HEK293 (cell line): Measurements from ENCODE around the gene INHBA.

Source experiments
- HOXC10 ChIP-seq: sonication (generic); formaldehyde crosslinking; IDR thresholded peaks from 2 replicates; pipeline ENCODE4 v1.8.1; 2023; ENCODE audit warnings: mild to moderate bottlenecking, missing genetic modification reagents
- KLF9 ChIP-seq: fragments of 450-650 bp; formaldehyde crosslinking; IDR thresholded peaks from 2 replicates; pipeline ENCODE4 v1.5.1; 2016; ENCODE audit warnings: missing biosample characterization, missing genetic modification characterization, low read depth
- REPIN1 ChIP-seq: fragments of 450-650 bp; formaldehyde crosslinking; IDR thresholded peaks from 2 replicates; pipeline ENCODE4 v1.5.1; 2017; ENCODE audit warnings: missing biosample characterization, missing genetic modification characterization, low read depth
- SETDB1 ChIP-seq: IDR thresholded peaks from one replicate; pipeline ENCODE4 v1.6.1; 2017; ENCODE audit warnings: mild to moderate bottlenecking, low read length, moderate library complexity, mixed read lengths; ENCODE audit not compliant: insufficient read length
- SP2 ChIP-seq: fragments of 450-650 bp; formaldehyde crosslinking; IDR thresholded peaks from 2 replicates; pipeline ENCODE4 v1.5.1; 2016; ENCODE audit warnings: missing biosample characterization, missing genetic modification characterization
- WT1 ChIP-seq: fragments of 450-650 bp; formaldehyde crosslinking; IDR thresholded peaks from 2 replicates; pipeline ENCODE4 v1.5.1; 2016; ENCODE audit warnings: missing biosample characterization, missing genetic modification characterization
- YY2 ChIP-seq: fragments of 450-650 bp; formaldehyde crosslinking; IDR thresholded peaks from 2 replicates; pipeline ENCODE4 v1.5.1; 2016; ENCODE audit warnings: missing biosample characterization, missing genetic modification characterization
- ZBTB17 ChIP-seq: fragments of 450-650 bp; formaldehyde crosslinking; IDR thresholded peaks from 2 replicates; pipeline ENCODE4 v1.5.1; 2016; ENCODE audit warnings: missing biosample characterization, missing genetic modification characterization
- ZNF174 ChIP-seq: fragments of 450-650 bp; formaldehyde crosslinking; IDR thresholded peaks from 2 replicates; pipeline ENCODE4 v1.5.0; 2017; ENCODE audit warnings: missing biosample characterization, mild to moderate bottlenecking, missing genetic modification characterization
- ZNF211 ChIP-seq: fragments of 450-650 bp; formaldehyde crosslinking; IDR thresholded peaks from 2 replicates; pipeline ENCODE4 v1.5.1; 2016; ENCODE audit warnings: low read depth, missing biosample characterization, missing genetic modification characterization
- ZNF214 ChIP-seq: fragments of 450-650 bp; formaldehyde crosslinking; IDR thresholded peaks from 2 replicates; pipeline ENCODE4 v1.5.1; 2017; ENCODE audit warnings: missing biosample characterization, mild to moderate bottlenecking, missing genetic modification characterization, borderline replicate concordance
- ZNF221 ChIP-seq: fragments of 450-650 bp; formaldehyde crosslinking; IDR thresholded peaks from 2 replicates; pipeline ENCODE4 v1.5.1; 2017; ENCODE audit warnings: missing biosample characterization, missing genetic modification characterization, borderline replicate concordance
- ZNF239 ChIP-seq: fragments of 450-650 bp; formaldehyde crosslinking; IDR thresholded peaks from 2 replicates; pipeline ENCODE4 v1.5.1; 2016; ENCODE audit warnings: missing biosample characterization, missing genetic modification characterization
- ZNF311 ChIP-seq: fragments of 450-650 bp; formaldehyde crosslinking; IDR thresholded peaks from 2 replicates; pipeline ENCODE4 v1.5.1; 2017; ENCODE audit warnings: missing biosample characterization, missing genetic modification characterization, borderline replicate concordance
- ZNF354C ChIP-seq: fragments of 450-650 bp; formaldehyde crosslinking; IDR thresholded peaks from 2 replicates; pipeline ENCODE4 v1.5.1; 2016; ENCODE audit warnings: missing biosample characterization, missing genetic modification characterization, low read depth, borderline replicate concordance
- ZNF529 ChIP-seq: fragments of 450-650 bp; formaldehyde crosslinking; IDR thresholded peaks from 2 replicates; pipeline ENCODE4 v1.5.1; 2017; ENCODE audit warnings: missing genetic modification characterization, missing biosample characterization; ENCODE audit not compliant: insufficient replicate concordance
- ZNF555 ChIP-seq: fragments of 450-650 bp; formaldehyde crosslinking; conservative IDR thresholded peaks from 2 replicates; pipeline ENCODE4 v1.5.1; 2017; ENCODE audit warnings: missing biosample characterization, mild to moderate bottlenecking, missing genetic modification characterization, inconsistent platforms
- ZNF558 ChIP-seq: fragments of 450-650 bp; formaldehyde crosslinking; IDR thresholded peaks from 2 replicates; pipeline ENCODE4 v1.5.1; 2016; ENCODE audit warnings: missing biosample characterization, missing genetic modification characterization
- ZNF560 ChIP-seq: fragments of 450-650 bp; formaldehyde crosslinking; IDR thresholded peaks from 2 replicates; pipeline ENCODE4 v1.5.1; 2017; ENCODE audit warnings: missing biosample characterization, missing genetic modification characterization, borderline replicate concordance
- ZNF596 ChIP-seq: fragments of 450-650 bp; IDR thresholded peaks from 2 replicates; pipeline ENCODE4 v1.5.0; 2018; ENCODE audit warnings: missing biosample characterization, mild to moderate bottlenecking, missing genetic modification characterization, moderate library complexity
- ZNF670 ChIP-seq: fragments of 450-650 bp; formaldehyde crosslinking; IDR thresholded peaks from 2 replicates; pipeline ENCODE4 v1.5.1; 2016; ENCODE audit warnings: missing biosample characterization, missing genetic modification characterization, low read depth
- ZNF837 ChIP-seq: fragments of 450-650 bp; formaldehyde crosslinking; IDR thresholded peaks from 2 replicates; pipeline ENCODE4 v1.5.1; 2016; ENCODE audit warnings: missing biosample characterization, missing genetic modification characterization
- ZSCAN16 ChIP-seq: fragments of 450-650 bp; formaldehyde crosslinking; IDR thresholded peaks from 2 replicates; pipeline ENCODE4 v1.5.1; 2016; ENCODE audit warnings: missing biosample characterization, missing genetic modification characterization
- ZXDB ChIP-seq: fragments of 450-650 bp; formaldehyde crosslinking; IDR thresholded peaks from 2 replicates; pipeline ENCODE4 v1.5.1; 2016; ENCODE audit warnings: missing biosample characterization, missing genetic modification characterization
- TF ChIP-seq, protein P1 (sequence below): fragments of 450-650 bp; formaldehyde crosslinking; IDR thresholded peaks from 2 replicates; pipeline ENCODE4 v1.5.1; 2016; ENCODE audit warnings: missing biosample characterization, missing genetic modification characterization
- TF ChIP-seq, protein P2 (sequence below): fragments of 450-650 bp; formaldehyde crosslinking; IDR thresholded peaks from 2 replicates; pipeline ENCODE4 v1.5.1; 2016; ENCODE audit warnings: missing biosample characterization, missing genetic modification characterization
- TF ChIP-seq, protein P3 (sequence below): fragments of 450-650 bp; formaldehyde crosslinking; IDR thresholded peaks from 2 replicates; pipeline ENCODE4 v1.5.1; 2017; ENCODE audit warnings: missing biosample characterization, missing genetic modification characterization
- TF ChIP-seq, protein P4 (sequence below): fragments of 450-650 bp; formaldehyde crosslinking; IDR thresholded peaks from 2 replicates; pipeline ENCODE4; 2016; ENCODE audit warnings: missing biosample characterization, missing genetic modification characterization
- TF ChIP-seq, protein P5 (sequence below): fragments of 450-650 bp; formaldehyde crosslinking; IDR thresholded peaks from 2 replicates; pipeline ENCODE4 v1.5.1; 2017; ENCODE audit warnings: missing biosample characterization, missing genetic modification characterization
- TF ChIP-seq, protein P6 (sequence below): fragments of 450-650 bp; formaldehyde crosslinking; IDR thresholded peaks from 2 replicates; pipeline ENCODE4 v1.5.1; 2016; ENCODE audit warnings: missing biosample characterization, missing genetic modification characterization, low read depth

The INHBA gene

DNA sequence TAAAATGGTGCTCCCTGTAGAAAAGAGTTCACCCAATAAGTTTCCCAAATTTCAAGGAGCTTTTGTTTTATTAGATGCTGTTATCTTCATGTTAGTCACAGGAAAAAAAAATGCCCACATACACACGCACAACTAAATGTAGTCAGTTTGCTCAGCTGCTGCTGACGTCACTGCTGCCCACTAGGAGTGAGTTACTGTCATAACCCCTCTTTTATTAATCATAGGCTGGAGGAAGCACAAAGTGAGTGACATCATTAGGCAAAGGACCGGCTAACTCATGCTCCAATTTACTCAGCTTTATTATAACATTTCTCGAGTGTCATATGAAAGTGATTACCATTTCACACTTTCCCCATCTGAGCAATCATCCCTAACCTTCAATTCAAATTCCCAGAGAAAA, 6.7 kb upstream of the INHBA start (continued):
- no peak for TF ChIP-seq ZNF837 (tag by site-specific recombination)
- TF ChIP-seq SP2 (tag by site-specific recombination) = no peak
- TF ChIP-seq KLF9 (tag by site-specific recombination) = no peak
- TF ChIP-seq HOXC10 (CRISPR knock-in tag) = no peak
- no peak for TF ChIP-seq ZNF239
- TF ChIP-seq, protein P1, sequence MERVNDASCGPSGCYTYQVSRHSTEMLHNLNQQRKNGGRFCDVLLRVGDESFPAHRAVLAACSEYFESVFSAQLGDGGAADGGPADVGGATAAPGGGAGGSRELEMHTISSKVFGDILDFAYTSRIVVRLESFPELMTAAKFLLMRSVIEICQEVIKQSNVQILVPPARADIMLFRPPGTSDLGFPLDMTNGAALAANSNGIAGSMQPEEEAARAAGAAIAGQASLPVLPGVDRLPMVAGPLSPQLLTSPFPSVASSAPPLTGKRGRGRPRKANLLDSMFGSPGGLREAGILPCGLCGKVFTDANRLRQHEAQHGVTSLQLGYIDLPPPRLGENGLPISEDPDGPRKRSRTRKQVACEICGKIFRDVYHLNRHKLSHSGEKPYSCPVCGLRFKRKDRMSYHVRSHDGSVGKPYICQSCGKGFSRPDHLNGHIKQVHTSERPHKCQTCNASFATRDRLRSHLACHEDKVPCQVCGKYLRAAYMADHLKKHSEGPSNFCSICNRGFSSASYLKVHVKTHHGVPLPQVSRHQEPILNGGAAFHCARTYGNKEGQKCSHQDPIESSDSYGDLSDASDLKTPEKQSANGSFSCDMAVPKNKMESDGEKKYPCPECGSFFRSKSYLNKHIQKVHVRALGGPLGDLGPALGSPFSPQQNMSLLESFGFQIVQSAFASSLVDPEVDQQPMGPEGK (tag by site-specific recombination) = no peak
- TF ChIP-seq REPIN1 = no peak
- no peak for TF ChIP-seq ZNF529 (tag by site-specific recombination)
- no peak for TF ChIP-seq ZNF221
- TF ChIP-seq ZSCAN16 (tag by site-specific recombination) = no peak
- no peak for TF ChIP-seq ZNF596 (tag by site-specific recombination)
- TF ChIP-seq ZNF214 (tag by site-specific recombination) = no peak
- no peak for TF ChIP-seq WT1 (tag by site-specific recombination)
- TF ChIP-seq, protein P2, sequence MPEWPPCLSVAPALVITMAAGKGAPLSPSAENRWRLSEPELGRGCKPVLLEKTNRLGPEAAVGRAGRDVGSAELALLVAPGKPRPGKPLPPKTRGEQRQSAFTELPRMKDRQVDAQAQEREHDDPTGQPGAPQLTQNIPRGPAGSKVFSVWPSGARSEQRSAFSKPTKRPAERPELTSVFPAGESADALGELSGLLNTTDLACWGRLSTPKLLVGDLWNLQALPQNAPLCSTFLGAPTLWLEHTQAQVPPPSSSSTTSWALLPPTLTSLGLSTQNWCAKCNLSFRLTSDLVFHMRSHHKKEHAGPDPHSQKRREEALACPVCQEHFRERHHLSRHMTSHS (tag by site-specific recombination) = no peak
- no peak for TF ChIP-seq ZNF354C (tag by site-specific recombination)
- TF ChIP-seq, protein P3, sequence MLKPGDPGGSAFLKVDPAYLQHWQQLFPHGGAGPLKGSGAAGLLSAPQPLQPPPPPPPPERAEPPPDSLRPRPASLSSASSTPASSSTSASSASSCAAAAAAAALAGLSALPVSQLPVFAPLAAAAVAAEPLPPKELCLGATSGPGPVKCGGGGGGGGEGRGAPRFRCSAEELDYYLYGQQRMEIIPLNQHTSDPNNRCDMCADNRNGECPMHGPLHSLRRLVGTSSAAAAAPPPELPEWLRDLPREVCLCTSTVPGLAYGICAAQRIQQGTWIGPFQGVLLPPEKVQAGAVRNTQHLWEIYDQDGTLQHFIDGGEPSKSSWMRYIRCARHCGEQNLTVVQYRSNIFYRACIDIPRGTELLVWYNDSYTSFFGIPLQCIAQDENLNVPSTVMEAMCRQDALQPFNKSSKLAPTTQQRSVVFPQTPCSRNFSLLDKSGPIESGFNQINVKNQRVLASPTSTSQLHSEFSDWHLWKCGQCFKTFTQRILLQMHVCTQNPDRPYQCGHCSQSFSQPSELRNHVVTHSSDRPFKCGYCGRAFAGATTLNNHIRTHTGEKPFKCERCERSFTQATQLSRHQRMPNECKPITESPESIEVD (tag by site-specific recombination) = peak; percentile 57; the same call in 1 of the 2 replicates
- no peak for TF ChIP-seq ZXDB (tag by site-specific recombination)
- no peak for TF ChIP-seq ZNF555 (tag by site-specific recombination)
- no peak for TF ChIP-seq ZNF560 (tag by site-specific recombination)
- TF ChIP-seq ZNF558 (tag by site-specific recombination) = no peak
- TF ChIP-seq ZNF174 (tag by site-specific recombination) = no peak
- no peak for TF ChIP-seq YY2 (tag by site-specific recombination)
- no peak for TF ChIP-seq ZNF211 (tag by site-specific recombination)
- TF ChIP-seq, protein P4, sequence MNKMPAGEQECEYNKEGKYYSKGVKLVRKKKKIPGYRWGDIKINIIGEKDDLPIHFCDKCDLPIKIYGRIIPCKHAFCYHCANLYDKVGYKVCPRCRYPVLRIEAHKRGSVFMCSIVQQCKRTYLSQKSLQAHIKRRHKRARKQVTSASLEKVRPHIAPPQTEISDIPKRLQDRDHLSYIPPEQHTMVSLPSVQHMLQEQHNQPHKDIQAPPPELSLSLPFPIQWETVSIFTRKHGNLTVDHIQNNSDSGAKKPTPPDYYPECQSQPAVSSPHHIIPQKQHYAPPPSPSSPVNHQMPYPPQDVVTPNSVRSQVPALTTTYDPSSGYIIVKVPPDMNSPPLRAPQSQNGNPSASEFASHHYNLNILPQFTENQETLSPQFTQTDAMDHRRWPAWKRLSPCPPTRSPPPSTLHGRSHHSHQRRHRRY (tag by site-specific recombination) = no peak
- no peak for TF ChIP-seq ZNF311 (tag by site-specific recombination)
- TF ChIP-seq, protein P5, sequence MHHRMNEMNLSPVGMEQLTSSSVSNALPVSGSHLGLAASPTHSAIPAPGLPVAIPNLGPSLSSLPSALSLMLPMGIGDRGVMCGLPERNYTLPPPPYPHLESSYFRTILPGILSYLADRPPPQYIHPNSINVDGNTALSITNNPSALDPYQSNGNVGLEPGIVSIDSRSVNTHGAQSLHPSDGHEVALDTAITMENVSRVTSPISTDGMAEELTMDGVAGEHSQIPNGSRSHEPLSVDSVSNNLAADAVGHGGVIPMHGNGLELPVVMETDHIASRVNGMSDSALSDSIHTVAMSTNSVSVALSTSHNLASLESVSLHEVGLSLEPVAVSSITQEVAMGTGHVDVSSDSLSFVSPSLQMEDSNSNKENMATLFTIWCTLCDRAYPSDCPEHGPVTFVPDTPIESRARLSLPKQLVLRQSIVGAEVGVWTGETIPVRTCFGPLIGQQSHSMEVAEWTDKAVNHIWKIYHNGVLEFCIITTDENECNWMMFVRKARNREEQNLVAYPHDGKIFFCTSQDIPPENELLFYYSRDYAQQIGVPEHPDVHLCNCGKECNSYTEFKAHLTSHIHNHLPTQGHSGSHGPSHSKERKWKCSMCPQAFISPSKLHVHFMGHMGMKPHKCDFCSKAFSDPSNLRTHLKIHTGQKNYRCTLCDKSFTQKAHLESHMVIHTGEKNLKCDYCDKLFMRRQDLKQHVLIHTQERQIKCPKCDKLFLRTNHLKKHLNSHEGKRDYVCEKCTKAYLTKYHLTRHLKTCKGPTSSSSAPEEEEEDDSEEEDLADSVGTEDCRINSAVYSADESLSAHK (tag by site-specific recombination) = no peak
- no peak for TF ChIP-seq SETDB1
- TF ChIP-seq, protein P6, sequence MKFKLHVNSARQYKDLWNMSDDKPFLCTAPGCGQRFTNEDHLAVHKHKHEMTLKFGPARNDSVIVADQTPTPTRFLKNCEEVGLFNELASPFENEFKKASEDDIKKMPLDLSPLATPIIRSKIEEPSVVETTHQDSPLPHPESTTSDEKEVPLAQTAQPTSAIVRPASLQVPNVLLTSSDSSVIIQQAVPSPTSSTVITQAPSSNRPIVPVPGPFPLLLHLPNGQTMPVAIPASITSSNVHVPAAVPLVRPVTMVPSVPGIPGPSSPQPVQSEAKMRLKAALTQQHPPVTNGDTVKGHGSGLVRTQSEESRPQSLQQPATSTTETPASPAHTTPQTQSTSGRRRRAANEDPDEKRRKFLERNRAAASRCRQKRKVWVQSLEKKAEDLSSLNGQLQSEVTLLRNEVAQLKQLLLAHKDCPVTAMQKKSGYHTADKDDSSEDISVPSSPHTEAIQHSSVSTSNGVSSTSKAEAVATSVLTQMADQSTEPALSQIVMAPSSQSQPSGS = peak; percentile 93
- TF ChIP-seq ZNF670 = no peak
- TF ChIP-seq ZBTB17 (tag by site-specific recombination) = no peak
